Progenitor cell of endocrine pancreas (in vitro differentiated cells): ENCODE results near the gene SERINC5. TPM values are rescaled to one million over a fixed set of nuclear protein-coding genes. Genes with fewer than 3 reads are reported as not detected.
"Not testable (repeated sequence)": the region's sequence is repeated elsewhere in the genome, so short reads cannot be mapped to it uniquely, and the experiment has no call there.

ENCODE experiments used
- DNase-seq: peaks from one replicate; pipeline ENCODE4 v3.0.0; 2021; ENCODE audit warnings: low spot score; ENCODE audit not compliant: unreplicated experiment
- H3K27ac Mint-ChIP-seq: 2 replicates; pipeline ENCODE4 v1.8.0; 2021; ENCODE audit warnings: mild to moderate bottlenecking, moderate library complexity, mixed read lengths
- H3K27me3 Mint-ChIP-seq: 2 replicates; pipeline ENCODE4 v1.8.0; 2021; ENCODE audit warnings: mixed read lengths
- H3K36me3 Mint-ChIP-seq: 2 replicates; pipeline ENCODE4 v1.8.0; 2022; ENCODE audit warnings: mixed read lengths; ENCODE audit not compliant: insufficient read depth
- H3K4me1 Mint-ChIP-seq: 2 replicates; pipeline ENCODE4 v1.8.0; 2021; ENCODE audit warnings: low read depth, mixed read lengths
- H3K4me3 Mint-ChIP-seq: 2 replicates; pipeline ENCODE4 v1.8.0; 2021; ENCODE audit warnings: low read depth, mild to moderate bottlenecking, moderate library complexity, mixed read lengths
- H3K9me3 Mint-ChIP-seq: 2 replicates; pipeline ENCODE4 v1.8.0; 2021; ENCODE audit warnings: low read depth, mixed read lengths
- CTCF ChIP-seq: fragments of 200-600 bp; sonication (generic); IDR thresholded peaks from one replicate; pipeline ENCODE4 v1.5.0; 2021; ENCODE audit warnings: antibody characterized with exemption, mild to moderate bottlenecking; ENCODE audit not compliant: unreplicated experiment
- long read RNA-seq: library from polyadenylated mRNA; unstranded; transcript quantifications from one replicate; pipeline ENCODE4 v2.0.0, GENCODE V29; 2020
- total RNA-seq: library from RNA; stranded (reverse); gene quantifications from 2 replicates; pipeline ENCODE4 v1.2.1, GENCODE V29; 2021

SERINC5 gene
- total RNA-seq = 174 and 198 TPM in 2 replicates
- long read RNA-seq, full-length matches to known transcripts = 147 of 261 reads
- long read RNA-seq, partial matches to known transcripts = 46 of 261 reads
- long read RNA-seq, other reads (novel, unspliced or antisense) = 68 of 261 reads

DNA sequence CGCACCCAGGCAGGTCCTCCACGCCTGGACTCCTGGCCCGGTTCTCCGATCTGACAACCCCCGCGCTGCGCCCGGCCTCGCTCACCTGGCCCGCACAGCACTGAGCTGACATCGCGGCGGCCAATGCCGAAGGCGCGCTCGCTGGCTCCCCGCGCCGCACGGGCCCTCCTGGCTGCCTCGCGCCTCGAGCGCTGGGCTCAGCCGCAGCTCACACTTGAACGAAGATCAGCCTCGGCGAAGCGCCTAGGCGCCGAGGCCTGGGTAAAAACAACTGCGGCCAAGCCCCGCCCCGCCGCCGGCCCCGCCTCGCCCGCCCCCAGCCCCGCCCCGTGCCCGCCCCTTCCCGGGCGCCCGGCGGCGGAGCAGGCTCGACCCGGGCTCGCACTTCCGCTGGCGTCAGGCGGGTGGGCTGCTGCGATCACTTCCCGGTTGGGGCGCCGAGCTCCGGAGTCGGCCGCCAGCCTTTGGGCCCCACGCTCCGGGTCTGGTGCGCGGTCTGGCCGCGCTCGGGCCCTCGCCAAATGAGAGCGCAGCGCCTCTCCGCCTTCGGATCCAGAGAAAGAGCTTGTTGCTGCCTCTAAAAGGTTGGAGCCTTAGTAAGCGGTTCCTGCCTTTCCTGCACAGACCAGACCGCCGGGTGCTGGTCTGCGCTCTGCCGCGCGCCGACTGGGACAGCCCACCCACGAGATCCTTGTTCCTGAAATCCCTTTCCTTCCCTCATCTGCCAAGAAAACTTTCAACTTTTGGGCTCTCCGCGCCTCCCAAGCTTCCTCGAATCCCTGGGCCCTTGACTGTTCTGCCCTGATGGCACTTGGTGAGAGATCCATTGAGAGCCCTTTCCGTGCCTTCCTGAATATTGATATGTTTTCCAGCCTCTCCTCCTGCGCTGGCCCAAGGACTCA is at the start of gene SERINC5:
TSS of gene SERINC5 (minus strand) at position 238 of the 902 bp plus-strand sequence. CDS start at position 112, 126 bp downstream.
- peaks cover 41% of the 10 kb centered on the region for H3K4me1 Mint-ChIP-seq
- peaks cover 8% of the 10 kb centered on the region for H3K36me3 Mint-ChIP-seq
- H3K9me3 Mint-ChIP-seq = no peaks in the 10 kb centered on the region
- peak within 1 kb of the TSS; percentile 99 for H3K27ac Mint-ChIP-seq
- no peak for TF ChIP-seq CTCF
- H3K27me3 Mint-ChIP-seq = no peaks in the 10 kb centered on the region
- DNase-seq = peak; percentile 53
- peak within 1 kb of the TSS; percentile 94 for H3K4me3 Mint-ChIP-seq

- Mint-ChIP-seq H3K9me3 (peaks cover 3% of the 10 kb centered on the region), H3K27me3 (no peaks in the 10 kb centered on the region), H3K4me3 (no peak overlapping the region), H3K27ac (no peak overlapping the region), H3K4me1 (no peaks in the 10 kb centered on the region), H3K36me3 (no peaks in the 10 kb centered on the region)
- no peak for DNase-seq
- no peak for TF ChIP-seq CTCF
Observed at GRCh38 chr5:80302636-80303035, 46.8 kb upstream of the SERINC5 start.

- not testable (repeated sequence) for H3K27me3 Mint-ChIP-seq
Observed at GRCh38 chr5:80301342-80301741, 45.5 kb upstream of the SERINC5 start.

DNA sequence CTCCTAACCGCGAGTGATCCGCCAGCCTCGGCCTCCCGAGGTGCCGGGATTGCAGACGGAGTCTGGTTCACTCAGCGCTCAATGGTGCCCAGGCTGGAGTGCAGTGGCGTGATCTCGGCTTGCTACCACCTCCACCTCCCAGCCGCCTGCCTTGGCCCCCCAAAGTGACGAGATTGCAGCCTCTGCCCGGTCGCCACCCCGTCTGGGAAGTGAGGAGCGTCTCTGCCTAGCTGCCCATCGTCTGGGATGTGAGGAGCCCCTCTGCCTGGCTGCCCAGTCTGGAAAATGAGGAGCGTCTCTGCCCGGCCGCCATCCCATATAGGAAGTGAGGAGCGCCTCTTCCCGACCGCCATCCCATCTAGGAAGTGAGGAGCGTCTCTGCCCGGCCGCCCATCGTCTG is 44.9 kb upstream of the SERINC5 start:
- H3K27ac Mint-ChIP-seq, H3K27me3 Mint-ChIP-seq, H3K4me3 Mint-ChIP-seq, DNase-seq, H3K36me3 Mint-ChIP-seq, H3K4me1 Mint-ChIP-seq, H3K9me3 Mint-ChIP-seq: not testable (repeated sequence)

More at GRCh38 chr5:80301342-80301741, 45.5 kb upstream of the SERINC5 start:
- H3K4me3 Mint-ChIP-seq, DNase-seq, H3K9me3 Mint-ChIP-seq, H3K27ac Mint-ChIP-seq, H3K36me3 Mint-ChIP-seq, H3K4me1 Mint-ChIP-seq: not testable (repeated sequence)

- H3K27ac Mint-ChIP-seq = no peak overlapping the region
- DNase-seq = no peak
- peaks cover 3% of the 10 kb centered on the region for H3K9me3 Mint-ChIP-seq
- H3K4me1 Mint-ChIP-seq = no peaks in the 10 kb centered on the region
- no peak overlapping the region for H3K4me3 Mint-ChIP-seq
- no peak for TF ChIP-seq CTCF
- no peaks in the 10 kb centered on the region for H3K36me3 Mint-ChIP-seq
- no peaks in the 10 kb centered on the region for H3K27me3 Mint-ChIP-seq
Observed at GRCh38 chr5:80300125-80300524, 44.3 kb upstream of the SERINC5 start.

DNA sequence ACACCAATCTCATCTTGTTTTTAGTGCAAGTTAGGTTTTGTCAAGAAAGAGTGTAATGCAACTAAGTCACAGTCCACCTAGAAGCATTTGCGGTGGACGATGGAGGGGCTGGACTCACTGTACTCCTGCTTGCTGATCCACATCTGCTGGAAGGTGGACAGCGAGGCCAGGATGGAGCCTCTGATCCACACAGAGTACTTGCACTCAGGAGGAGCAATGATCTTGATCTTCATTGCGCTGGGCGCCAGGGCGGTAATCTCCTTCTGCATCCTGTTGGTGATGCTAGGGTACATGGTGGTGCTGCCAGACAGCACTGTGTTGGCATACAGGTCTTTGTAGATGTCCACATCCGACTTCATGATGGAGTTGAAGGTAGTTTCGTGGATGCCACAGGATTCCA is 43.8 kb upstream of the SERINC5 start:
- H3K27ac Mint-ChIP-seq = no peak overlapping the region
- H3K4me1 Mint-ChIP-seq = no peaks in the 10 kb centered on the region
- no peak overlapping the region for H3K4me3 Mint-ChIP-seq
- H3K27me3 Mint-ChIP-seq = no peaks in the 10 kb centered on the region
- peaks cover 3% of the 10 kb centered on the region for H3K9me3 Mint-ChIP-seq
- no peak for DNase-seq
- no peak for TF ChIP-seq CTCF
- H3K36me3 Mint-ChIP-seq = no peaks in the 10 kb centered on the region
